Right atrium auricular region (tissue), 2 donors: ENCODE measurements around the gene LRFN2. TPM values are rescaled to one million over a fixed set of nuclear protein-coding genes. Genes with fewer than 3 reads are reported as not detected.

ENCODE experiments used
- DNase-seq: peaks from one replicate; pipeline ENCODE4 v3.0.0-alpha.2; 2019; ENCODE audit warnings: low spot score
- H3K27ac ChIP-seq, 2 donors: fragments of 200-600 bp; sonication (generic); 1 replicate in 1 of 2; 2 replicates in 1 of 2; pipeline ENCODE4 v1.5.1; 2016 to 2019
- H3K27me3 ChIP-seq, 2 donors: fragments of 200-600 bp; sonication (generic); one replicate each; pipeline versions ENCODE4 v1.5.1 to v1.6.0; 2017 to 2019
- H3K36me3 ChIP-seq: fragments of 200-600 bp; sonication (generic); one replicate; pipeline ENCODE4 v1.5.1; 2016
- H3K4me1 ChIP-seq, 2 donors: fragments of 200-600 bp; sonication (generic); one replicate each; pipeline versions ENCODE4 v1.5.1 to v1.6.0; 2017 to 2019
- H3K4me3 ChIP-seq, 2 donors: fragments of 200-600 bp; sonication (generic); 1 replicate in 1 of 2; 2 replicates in 1 of 2; pipeline ENCODE4 v1.5.1; 2017 to 2019; ENCODE audit warnings: mild to moderate bottlenecking in 1 of 2, moderate library complexity in 1 of 2
- H3K9me3 ChIP-seq, 2 donors: fragments of 200-600 bp; sonication (generic); one replicate each; pipeline ENCODE4 v1.5.1; 2019
- CTCF ChIP-seq, 2 donors: fragments of 200-600 bp; sonication (generic); IDR thresholded peaks; one replicate each; pipeline ENCODE4 v1.5.1; 2019; ENCODE audit warnings: antibody characterized with exemption in 2 of 2
- total RNA-seq, 2 donors: library from RNA; depleted of rRNA; stranded (reverse); fragments of >200 nt; gene quantifications; one replicate each; pipeline ENCODE4 v1.1.0, GENCODE V29; 2016

The LRFN2 gene
- total RNA-seq, 2 donors from 2014 or later, result not detected

- no peak for TF ChIP-seq CTCF (IDR thresholded peaks at IDR 0.05)
- no peaks in the 10 kb centered on the region for H3K27me3 ChIP-seq
Observed at GRCh38 chr6:40517654-40518053, 69.5 kb downstream of the LRFN2 start.

GRCh38 chr6:40516429-40516828 is 70.7 kb downstream of the LRFN2 start:
- no peaks in the 10 kb centered on the region for H3K36me3 ChIP-seq
- H3K27ac ChIP-seq, result no peak overlapping the region
- no peak for DNase-seq
- peaks cover 0 to 15% of the 10 kb centered on the region in 2 donors for H3K4me1 ChIP-seq
- H3K27me3 ChIP-seq, result no peaks in the 10 kb centered on the region
- H3K9me3 ChIP-seq, result no peaks in the 10 kb centered on the region
- no peak overlapping the region for H3K4me3 ChIP-seq
- TF ChIP-seq CTCF (IDR thresholded peaks at IDR 0.05), result no peak

More at GRCh38 chr6:40517654-40518053, 69.5 kb downstream of the LRFN2 start:
- Histone ChIP-seq H3K36me3 (no peaks in the 10 kb centered on the region), H3K4me1 (peaks cover 0 to 16% of the 10 kb centered on the region in 2 donors), H3K9me3 (no peaks in the 10 kb centered on the region), H3K4me3 (no peak overlapping the region), H3K27ac (no peak overlapping the region)
- no peak for DNase-seq

- Histone ChIP-seq H3K4me1 (peaks cover 0 to 8% of the 10 kb centered on the region in 2 donors), H3K27me3 (no peaks in the 10 kb centered on the region), H3K36me3 (no peaks in the 10 kb centered on the region), H3K9me3 (no peaks in the 10 kb centered on the region), H3K27ac (no peak overlapping the region), H3K4me3 (no peak overlapping the region)
- DNase-seq, result no peak
- no peak for TF ChIP-seq CTCF (IDR thresholded peaks at IDR 0.05)
Observed at GRCh38 chr6:40512340-40512739, 74.8 kb downstream of the LRFN2 start.

GRCh38 chr6:40511884-40512283 is 75.3 kb downstream of the LRFN2 start:
- Histone ChIP-seq H3K4me3 (no peak overlapping the region), H3K27ac (no peak overlapping the region), H3K36me3 (no peaks in the 10 kb centered on the region), H3K9me3 (no peaks in the 10 kb centered on the region), H3K27me3 (no peaks in the 10 kb centered on the region), H3K4me1 (peaks cover 0 to 8% of the 10 kb centered on the region in 2 donors)
- no peak for TF ChIP-seq CTCF (IDR thresholded peaks at IDR 0.05)
- DNase-seq, result no peak

- H3K27me3 ChIP-seq, result no peaks in the 10 kb centered on the region
- no peak for TF ChIP-seq CTCF (IDR thresholded peaks at IDR 0.05)
- no peak for DNase-seq
- no peak overlapping the region for H3K27ac ChIP-seq
- H3K4me3 ChIP-seq, result no peak overlapping the region
- peaks cover 0 to 8% of the 10 kb centered on the region in 2 donors for H3K4me1 ChIP-seq
- H3K9me3 ChIP-seq, result no peaks in the 10 kb centered on the region
- H3K36me3 ChIP-seq, result no peaks in the 10 kb centered on the region
Observed at GRCh38 chr6:40510442-40510841, 76.7 kb downstream of the LRFN2 start.

- H3K9me3 ChIP-seq, result no peaks in the 10 kb centered on the region
- no peak overlapping the region for H3K27ac ChIP-seq
- no peak overlapping the region for H3K4me3 ChIP-seq
- no peak for TF ChIP-seq CTCF (IDR thresholded peaks at IDR 0.05)
- DNase-seq, result no peak
- peaks cover 0 to 2% of the 10 kb centered on the region in 2 donors for H3K4me1 ChIP-seq
- H3K27me3 ChIP-seq, result no peaks in the 10 kb centered on the region
- no peaks in the 10 kb centered on the region for H3K36me3 ChIP-seq
Observed at GRCh38 chr6:40509716-40510260, 77.4 kb downstream of the LRFN2 start.
